HEK293 (cell line): ENCODE results near the gene STING1.

ENCODE experiments used
- CTCF ChIA-PET: fragments of 350-600 bp; formaldehyde crosslinking; extraction: SDS; loops from one replicate; lab custom pipeline; 2021; ENCODE audit warnings: antibody characterized with exemption; lab: Yijun Ruan, JAX
- POLR2A ChIA-PET: fragments of 300-600 bp; formaldehyde crosslinking; extraction: SDS; loops from one replicate; lab custom pipeline; 2020; ENCODE audit warnings: antibody characterized with exemption, inconsistent platforms; lab: Yijun Ruan, JAX
- H3K27ac ChIP-seq: fragments of 200-500 bp; sonication (Bioruptor generic); 2 replicates; pipeline ENCODE4 v1.5.1; 2014; ENCODE audit warnings: low read depth, low read length, control low read depth, inconsistent platforms; ENCODE audit errors: extremely low read depth
- H3K36me3 ChIP-seq, 2 experiments: fragments of 200-500 bp in 1 of 2; sonication (Bioruptor generic) in 1 of 2; 1 replicate in 1 of 2; 2 replicates in 1 of 2; pipeline ENCODE4 v1.5.1; 2014 to 2017; ENCODE audit warnings: inconsistent platforms in 2 of 2, low read length in 2 of 2; ENCODE audit not compliant: control insufficient read depth in 2 of 2, insufficient read depth in 1 of 2
- H3K4me1 ChIP-seq: fragments of 200-500 bp; sonication (Bioruptor generic); 2 replicates; pipeline ENCODE4 v1.5.1; 2014; ENCODE audit warnings: mild to moderate bottlenecking, low read length, inconsistent platforms; ENCODE audit not compliant: control insufficient read depth, insufficient read depth
- H3K4me3 ChIP-seq: 2 replicates; pipeline ENCODE4 v1.5.1; 2011; ENCODE audit warnings: low read depth, mild to moderate bottlenecking, control low read depth, low read length, moderate library complexity
- H3K9me3 ChIP-seq: fragments of 200-500 bp; sonication (Bioruptor generic); 2 replicates; pipeline ENCODE4 v1.5.1; 2014; ENCODE audit warnings: low read depth, low read length, inconsistent platforms; ENCODE audit not compliant: control insufficient read depth, insufficient read depth
- BCL11A ChIP-seq: fragments of 450-650 bp; formaldehyde crosslinking; IDR thresholded peaks from 2 replicates; pipeline ENCODE4 v1.5.1; 2016; ENCODE audit warnings: low read depth, missing biosample characterization, missing genetic modification characterization
- MEIS1 ChIP-seq: sonication (generic); formaldehyde crosslinking; IDR thresholded peaks from 2 replicates; pipeline ENCODE4 v1.8.1; 2022; ENCODE audit warnings: missing genetic modification reagents, mild to moderate bottlenecking, borderline replicate concordance
- PRDM1 ChIP-seq: fragments of 450-650 bp; formaldehyde crosslinking; IDR thresholded peaks from 2 replicates; pipeline ENCODE4; 2016; ENCODE audit warnings: missing biosample characterization, missing genetic modification characterization
- ZNF184 ChIP-seq: fragments of 450-650 bp; IDR thresholded peaks from 2 replicates; pipeline ENCODE4 v1.5.1; 2018; ENCODE audit warnings: missing biosample characterization, mild to moderate bottlenecking, missing genetic modification characterization
- ZNF211 ChIP-seq: fragments of 450-650 bp; formaldehyde crosslinking; IDR thresholded peaks from 2 replicates; pipeline ENCODE4 v1.5.1; 2016; ENCODE audit warnings: low read depth, missing biosample characterization, missing genetic modification characterization
- ZNF335 ChIP-seq: fragments of 450-650 bp; formaldehyde crosslinking; conservative IDR thresholded peaks from 2 replicates; pipeline ENCODE4 v1.5.1; 2016; ENCODE audit warnings: missing biosample characterization, missing genetic modification characterization
- ZNF394 ChIP-seq: fragments of 450-650 bp; formaldehyde crosslinking; IDR thresholded peaks from 2 replicates; pipeline ENCODE4 v1.5.1; 2016; ENCODE audit warnings: missing biosample characterization, missing genetic modification characterization, mild to moderate bottlenecking, moderate library complexity, borderline replicate concordance
- ZNF426 ChIP-seq: fragments of 450-650 bp; formaldehyde crosslinking; IDR thresholded peaks from 2 replicates; pipeline ENCODE4 v1.5.1; 2017; ENCODE audit warnings: missing biosample characterization, missing genetic modification characterization, mild to moderate bottlenecking, inconsistent platforms, moderate library complexity
- ZNF530 ChIP-seq: fragments of 450-650 bp; formaldehyde crosslinking; IDR thresholded peaks from 2 replicates; pipeline ENCODE4 v1.5.1; 2016; ENCODE audit warnings: low read depth, missing biosample characterization, missing genetic modification characterization
- ZNF548 ChIP-seq: fragments of 450-650 bp; formaldehyde crosslinking; IDR thresholded peaks from 2 replicates; pipeline ENCODE4 v1.5.1; 2016; ENCODE audit warnings: missing biosample characterization, missing genetic modification characterization
- TF ChIP-seq, protein P1 (sequence below): fragments of 450-650 bp; formaldehyde crosslinking; IDR thresholded peaks from 2 replicates; pipeline ENCODE4 v1.5.1; 2017; ENCODE audit warnings: missing biosample characterization, mild to moderate bottlenecking, missing genetic modification characterization, moderate library complexity
- TF ChIP-seq, protein P2 (sequence below): fragments of 450-650 bp; formaldehyde crosslinking; IDR thresholded peaks from 2 replicates; pipeline ENCODE4 v1.5.1; 2016; ENCODE audit warnings: missing biosample characterization, missing genetic modification characterization

Gene STING1

GRCh38 chr5:139495638-139496435, 13.3 kb upstream of the STING1 start:
- TF ChIP-seq MEIS1 (CRISPR knock-in tag), result no peak
- 0 out of 2 replicates have a peak, but pooled peaks have one; percentile 21 for TF ChIP-seq ZNF335 (tag by site-specific recombination)
- TF ChIP-seq, protein P1, sequence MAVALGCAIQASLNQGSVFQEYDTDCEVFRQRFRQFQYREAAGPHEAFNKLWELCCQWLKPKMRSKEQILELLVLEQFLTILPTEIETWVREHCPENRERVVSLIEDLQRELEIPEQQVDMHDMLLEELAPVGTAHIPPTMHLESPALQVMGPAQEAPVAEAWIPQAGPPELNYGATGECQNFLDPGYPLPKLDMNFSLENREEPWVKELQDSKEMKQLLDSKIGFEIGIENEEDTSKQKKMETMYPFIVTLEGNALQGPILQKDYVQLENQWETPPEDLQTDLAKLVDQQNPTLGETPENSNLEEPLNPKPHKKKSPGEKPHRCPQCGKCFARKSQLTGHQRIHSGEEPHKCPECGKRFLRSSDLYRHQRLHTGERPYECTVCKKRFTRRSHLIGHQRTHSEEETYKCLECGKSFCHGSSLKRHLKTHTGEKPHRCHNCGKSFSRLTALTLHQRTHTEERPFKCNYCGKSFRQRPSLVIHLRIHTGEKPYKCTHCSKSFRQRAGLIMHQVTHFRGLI (tag by site-specific recombination), result no peak
- TF ChIP-seq, all 188 proteins: peak for 1
- CTCF ChIA-PET, result interaction anchor here (1.2 to 1.9 kb wide), 3 partner anchors 14 to 22 kb away, joined by 3 to 8 read pairs (median 4); partner anchors contain the start of gene STING1
- no peak overlapping the region for H3K4me3 ChIP-seq
- no peaks in the 10 kb centered on the region for H3K9me3 ChIP-seq
- no peak overlapping the region for H3K27ac ChIP-seq
- no peaks in the 10 kb centered on the region; a peak in 1 of 3 replicates for H3K36me3 ChIP-seq
- POLR2A ChIA-PET, result interaction anchor here (0.9 kb wide), 1 partner anchor 14 kb away, joined by 3 read pairs; the partner anchor contains the start of gene STING1
- H3K4me1 ChIP-seq, result no peaks in the 10 kb centered on the region

DNA sequence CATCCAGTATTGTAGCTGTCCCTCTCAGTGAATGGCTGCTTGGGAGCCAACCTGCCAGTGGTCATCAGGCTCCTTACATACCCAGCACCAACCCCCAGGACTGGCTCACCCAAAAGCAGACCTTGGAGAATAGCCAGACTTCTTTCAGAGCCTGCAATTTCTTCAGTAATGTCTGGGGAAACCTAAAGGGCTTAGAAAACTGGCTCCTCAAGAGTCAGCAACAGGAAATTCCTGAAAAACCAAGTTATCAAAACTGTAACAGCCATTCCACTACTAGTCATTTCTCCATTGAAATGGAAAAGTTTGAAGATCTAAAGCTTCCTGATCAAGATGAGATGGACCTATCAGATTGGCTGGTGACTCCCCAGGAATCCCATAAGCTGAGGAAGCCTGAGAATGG, 12.3 kb upstream of the STING1 start:
- TF ChIP-seq ZNF394 (tag by site-specific recombination) (no peak), BCL11A (tag by site-specific recombination) (no peak), ZNF211 (tag by site-specific recombination) (no peak), ZNF184 (no peak), ZNF426 (no peak), ZNF548 (tag by site-specific recombination) (no peak), PRDM1 (tag by site-specific recombination) (no peak)
- TF ChIP-seq, protein P2, sequence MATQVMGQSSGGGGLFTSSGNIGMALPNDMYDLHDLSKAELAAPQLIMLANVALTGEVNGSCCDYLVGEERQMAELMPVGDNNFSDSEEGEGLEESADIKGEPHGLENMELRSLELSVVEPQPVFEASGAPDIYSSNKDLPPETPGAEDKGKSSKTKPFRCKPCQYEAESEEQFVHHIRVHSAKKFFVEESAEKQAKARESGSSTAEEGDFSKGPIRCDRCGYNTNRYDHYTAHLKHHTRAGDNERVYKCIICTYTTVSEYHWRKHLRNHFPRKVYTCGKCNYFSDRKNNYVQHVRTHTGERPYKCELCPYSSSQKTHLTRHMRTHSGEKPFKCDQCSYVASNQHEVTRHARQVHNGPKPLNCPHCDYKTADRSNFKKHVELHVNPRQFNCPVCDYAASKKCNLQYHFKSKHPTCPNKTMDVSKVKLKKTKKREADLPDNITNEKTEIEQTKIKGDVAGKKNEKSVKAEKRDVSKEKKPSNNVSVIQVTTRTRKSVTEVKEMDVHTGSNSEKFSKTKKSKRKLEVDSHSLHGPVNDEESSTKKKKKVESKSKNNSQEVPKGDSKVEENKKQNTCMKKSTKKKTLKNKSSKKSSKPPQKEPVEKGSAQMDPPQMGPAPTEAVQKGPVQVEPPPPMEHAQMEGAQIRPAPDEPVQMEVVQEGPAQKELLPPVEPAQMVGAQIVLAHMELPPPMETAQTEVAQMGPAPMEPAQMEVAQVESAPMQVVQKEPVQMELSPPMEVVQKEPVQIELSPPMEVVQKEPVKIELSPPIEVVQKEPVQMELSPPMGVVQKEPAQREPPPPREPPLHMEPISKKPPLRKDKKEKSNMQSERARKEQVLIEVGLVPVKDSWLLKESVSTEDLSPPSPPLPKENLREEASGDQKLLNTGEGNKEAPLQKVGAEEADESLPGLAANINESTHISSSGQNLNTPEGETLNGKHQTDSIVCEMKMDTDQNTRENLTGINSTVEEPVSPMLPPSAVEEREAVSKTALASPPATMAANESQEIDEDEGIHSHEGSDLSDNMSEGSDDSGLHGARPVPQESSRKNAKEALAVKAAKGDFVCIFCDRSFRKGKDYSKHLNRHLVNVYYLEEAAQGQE (tag by site-specific recombination), result no peak
- CTCF ChIA-PET, result interaction anchor here (1.2 to 1.5 kb wide), 3 partner anchors 13 to 24 kb away, joined by 3 to 4 read pairs (median 4); partner anchors contain the start of gene STING1

DNA sequence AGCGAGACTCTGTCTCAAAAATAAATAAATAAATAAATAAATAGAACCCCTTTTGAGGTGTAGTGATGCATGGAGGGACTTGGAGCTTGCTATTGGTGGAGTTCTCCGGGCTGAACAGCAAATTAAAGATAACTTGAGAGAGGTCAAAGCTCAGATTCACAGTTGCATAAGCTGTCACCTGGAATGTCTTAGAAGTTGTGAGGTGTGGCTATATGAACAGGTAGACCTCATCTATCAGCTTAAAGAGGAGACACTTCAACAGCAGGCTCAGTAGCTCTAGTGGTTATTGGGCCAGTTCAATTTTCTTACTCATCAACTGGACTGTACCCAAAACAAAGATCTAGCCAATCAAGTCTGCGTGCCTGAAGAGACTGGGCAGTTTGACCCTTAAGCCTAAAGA, 11.7 kb upstream of the STING1 start:
- Histone ChIP-seq H3K4me3 (no peak overlapping the region), H3K27ac (no peak overlapping the region), H3K36me3 (no peaks in the 10 kb centered on the region; a peak in 1 of 3 replicates), H3K4me1 (no peaks in the 10 kb centered on the region), H3K9me3 (no peaks in the 10 kb centered on the region)
- CTCF ChIA-PET, result interaction anchor here (1.0 to 1.5 kb wide), 4 partner anchors 12 to 72 kb away, joined by 3 to 4 read pairs (median 4); partner anchors contain the start of gene STING1
- POLR2A ChIA-PET, result interaction anchor here (1.2 kb wide), 2 partner anchors 12 to 55 kb away, joined by 3 to 4 read pairs; partner anchors contain the start of genes DNAJC18 and STING1
- TF ChIP-seq ZNF530 (tag by site-specific recombination), result no peak

More for the DNA sequence above, 12.3 kb upstream of the STING1 start:
- POLR2A ChIA-PET, result interaction anchor here (1.2 kb wide), 1 partner anchor 12 kb away, joined by 4 read pairs; the partner anchor contains the start of gene STING1
- Histone ChIP-seq H3K36me3 (no peaks in the 10 kb centered on the region; a peak in 1 of 3 replicates), H3K4me1 (no peaks in the 10 kb centered on the region), H3K9me3 (no peaks in the 10 kb centered on the region), H3K27ac (no peak overlapping the region), H3K4me3 (no peak overlapping the region)
